Measurements from ENCODE around the gene MRPS14. TPM values are rescaled to one million over a fixed set of nuclear protein-coding genes. Genes with fewer than 3 reads are reported as not detected.

The MRPS14 gene
- total and polyA plus RNA-seq, 9 of the 15 experiments (the other 6 are each of a cell fraction or from before 2014, with no cell fraction given): 38.1 to 231 (median 54.9) TPM

GRCh38 chr1:174990382-174990999 is 32.7 kb downstream of the MRPS14 start:
- Histone ChIP-seq H3K79me2 (ENCODE audit: control insufficient read depth, insufficient read depth, low read length) (no peaks in the 10 kb centered on the region), H3K4me3 (no peak overlapping the region), H3K9ac (ENCODE audit: insufficient read depth in 1 of 2, low read depth in 2 of 2, low read length in 2 of 2) (peak overlapping the region in 1 of 2 experiments; percentile 38; a peak in 1 of 4 replicates), H3K9me1 (ENCODE audit: control insufficient read depth, insufficient read depth, low read length) (no peaks in the 10 kb centered on the region), H3K4me1 (replicated peaks in 1 of 2; ENCODE audit: control insufficient read depth in 2 of 2, insufficient read depth in 2 of 2, low read length in 2 of 2) (no peaks in the 10 kb centered on the region), H3K27me3 (ENCODE audit: control insufficient read depth in 2 of 2, insufficient read depth in 2 of 2, low read length in 2 of 2) (no peaks in the 10 kb centered on the region), H3K36me3 (ENCODE audit: control insufficient read depth, insufficient read depth, low read length) (peaks cover 8% of the 10 kb centered on the region; the same call in 1 of the 3 replicates), H2AFZ (ENCODE audit: low read depth, low read length) (no peak overlapping the region; the same call in 1 of the 2 replicates), H3K27ac (ENCODE audit: extremely low read depth, low read depth, low read length) (peak overlapping the region; percentile 22; the same call in 2 of the 3 replicates), H3K4me2 (ENCODE audit: insufficient read depth, low read length) (peak overlapping the region; percentile 40; the same call in 1 of the 2 replicates), H4K20me1 (replicated peaks; ENCODE audit: control insufficient read depth, insufficient read depth, low read length) (no peaks in the 10 kb centered on the region), H3K9me3 (replicated peaks; ENCODE audit: control insufficient read depth, insufficient read depth, low read depth, low read length) (no peaks in the 10 kb centered on the region)
- no TSS peak for BruUV-seq (replicated peaks)
- peak in 1 of 4 experiments; percentile 24 for DNase-seq (ENCODE audit: extremely low read depth in 1 of 4, low spot score in 3 of 4)
- ChIA-PET CTCF (ENCODE audit: low intra/inter-chr PET ratio) (no interaction called here), POLR2A (interaction anchor here (0.7 to 3.5 kb wide), 4 partner anchors 9 to 33 kb away, joined by 3 to 22 read pairs (median 4); partner anchors contain the start of genes CACYBP and MRPS14)
- 67% methylated on average over 6 of the region's 6 CpGs for WGBS (ENCODE audit: insufficient coverage, low coverage, missing lambda C conversion rate)
- ATAC-seq: peak; percentile 40
- in situ Hi-C loops (cut with MboI): loop anchor here (25.0 kb wide), 1 partner anchor 728 kb away; no protein-coding TSS in a partner anchor
- FAIRE-seq: no peak
- TF ChIP-seq ZNF143 (CRISPR knock-in tag; IDR thresholded peaks at IDR 0.05) (no peak), NFYB (IDR thresholded peaks at IDR 0.05; ENCODE audit: extremely low read depth, insufficient read length) (peak; percentile 44), SIN3B (IDR thresholded peaks at IDR 0.05; ENCODE audit: low read depth) (no peak), RHOXF2B (CRISPR knock-in tag; conservative IDR thresholded peaks at IDR 0.05) (no peak), CSDE1 (IDR thresholded peaks at IDR 0.05) (no peak)
- intact Hi-C loops (cut with micrococcal nuclease): no loop called here

Measured in K562 (cell line).